ENCODE data around the gene CD300A.

CD300A gene

GRCh38 chr17:74464730-74465377 is 1.6 kb upstream of the CD300A start:
- no peaks in the 10 kb centered on the region for H3K9me3 ChIP-seq
- no peak for TF ChIP-seq CTCF (IDR thresholded peaks at IDR 0.05)
- peaks cover 77 to 91% of the 10 kb centered on the region in 2 experiments for H3K4me1 ChIP-seq (ENCODE audit: control insufficient read depth in 1 of 2, insufficient read depth in 1 of 2, low read depth in 1 of 2, low read length in 1 of 2)
- H3K4me3 ChIP-seq (ENCODE audit: low read depth in 1 of 2, low read length in 1 of 2) = peak overlapping the region; percentile 58 to 70
- no peaks in the 10 kb centered on the region for H3K27me3 ChIP-seq
- peak overlapping the region; percentile 98 for H3K27ac ChIP-seq
- H3K36me3 ChIP-seq = no peaks in the 10 kb centered on the region

- no peak for TF ChIP-seq CTCF (IDR thresholded peaks at IDR 0.05)
- Histone ChIP-seq H3K36me3 (peaks cover 3% of the 10 kb centered on the region), H3K27me3 (no peaks in the 10 kb centered on the region), H3K4me3 (ENCODE audit: low read depth in 1 of 2, low read length in 1 of 2) (peak overlapping the region; percentile 70 to 90), H3K27ac (peak overlapping the region; percentile 98), H3K4me1 (ENCODE audit: control insufficient read depth in 1 of 2, insufficient read depth in 1 of 2, low read depth in 1 of 2, low read length in 1 of 2) (peaks cover 84 to 94% of the 10 kb centered on the region in 2 experiments), H3K9me3 (no peaks in the 10 kb centered on the region)
Observed at GRCh38 chr17:74465378-74466110, 890 bp upstream of the CD300A start.

GRCh38 chr17:74466828-74467184 is 372 bp downstream of the CD300A start:
- peaks cover 83 to 92% of the 10 kb centered on the region in 2 experiments for H3K4me1 ChIP-seq (ENCODE audit: control insufficient read depth in 1 of 2, insufficient read depth in 1 of 2, low read depth in 1 of 2, low read length in 1 of 2)
- no peaks in the 10 kb centered on the region for H3K9me3 ChIP-seq
- H3K36me3 ChIP-seq = peaks cover 16% of the 10 kb centered on the region
- peak overlapping the region; percentile 98 for H3K27ac ChIP-seq
- no peak for TF ChIP-seq CTCF (IDR thresholded peaks at IDR 0.05)
- H3K27me3 ChIP-seq = no peaks in the 10 kb centered on the region
- H3K4me3 ChIP-seq (ENCODE audit: low read depth in 1 of 2, low read length in 1 of 2) = peak overlapping the region; percentile 70 to 90

- Histone ChIP-seq H3K4me3 (ENCODE audit: low read depth in 1 of 2, low read length in 1 of 2) (peak overlapping the region; percentile 70 to 90), H3K9me3 (no peaks in the 10 kb centered on the region), H3K27me3 (no peaks in the 10 kb centered on the region), H3K36me3 (peaks cover 21% of the 10 kb centered on the region), H3K4me1 (ENCODE audit: control insufficient read depth in 1 of 2, insufficient read depth in 1 of 2, low read depth in 1 of 2, low read length in 1 of 2) (peaks cover 77 to 86% of the 10 kb centered on the region in 2 experiments), H3K27ac (peak overlapping the region; percentile 98)
- TF ChIP-seq CTCF (IDR thresholded peaks at IDR 0.05) = no peak
Observed at GRCh38 chr17:74467221-74467951, 952 bp downstream of the CD300A start.

GRCh38 chr17:74471341-74471740 is 4.9 kb downstream of the CD300A start:
- Histone ChIP-seq H3K36me3 (peaks cover 61% of the 10 kb centered on the region), H3K4me1 (ENCODE audit: control insufficient read depth in 1 of 2, insufficient read depth in 1 of 2, low read depth in 1 of 2, low read length in 1 of 2) (peaks cover 41 to 46% of the 10 kb centered on the region in 2 experiments), H3K9me3 (no peaks in the 10 kb centered on the region), H3K27ac (peak overlapping the region; percentile 9), H3K27me3 (no peaks in the 10 kb centered on the region), H3K4me3 (ENCODE audit: low read depth in 1 of 2, low read length in 1 of 2) (no peak overlapping the region)
- no peak for TF ChIP-seq CTCF (IDR thresholded peaks at IDR 0.05)
